Cardiac fibroblast (primary cell): Measurements from ENCODE around the gene SEMA3A.

Experiments used
- DNase-seq, 2 donors: peaks; one replicate each; pipeline versions ENCODE4 v3.0.0 to v3.0.0-alpha.2; 2010; ENCODE audit warnings: low read depth in 2 of 2
- H3K4me3 ChIP-seq, 2 donors: replicated peaks in 1 of 2; 1 replicate in 1 of 2; 2 replicates in 1 of 2; pipeline ENCODE4 v1.5.1; 2011; ENCODE audit warnings: low read depth in 2 of 2, low read length in 2 of 2, mild to moderate bottlenecking in 2 of 2, moderate library complexity in 1 of 2
- CTCF ChIP-seq: IDR thresholded peaks from one replicate; pipeline ENCODE4 v1.5.1; 2011; ENCODE audit warnings: low read depth, mild to moderate bottlenecking, low read length, inconsistent platforms

Gene SEMA3A

GRCh38 chr7:84199216-84199615, 4.6 kb upstream of the SEMA3A start:
- no peak overlapping the region for H3K4me3 ChIP-seq
- TF ChIP-seq CTCF, result no peak
- DNase-seq, result no peak

DNA sequence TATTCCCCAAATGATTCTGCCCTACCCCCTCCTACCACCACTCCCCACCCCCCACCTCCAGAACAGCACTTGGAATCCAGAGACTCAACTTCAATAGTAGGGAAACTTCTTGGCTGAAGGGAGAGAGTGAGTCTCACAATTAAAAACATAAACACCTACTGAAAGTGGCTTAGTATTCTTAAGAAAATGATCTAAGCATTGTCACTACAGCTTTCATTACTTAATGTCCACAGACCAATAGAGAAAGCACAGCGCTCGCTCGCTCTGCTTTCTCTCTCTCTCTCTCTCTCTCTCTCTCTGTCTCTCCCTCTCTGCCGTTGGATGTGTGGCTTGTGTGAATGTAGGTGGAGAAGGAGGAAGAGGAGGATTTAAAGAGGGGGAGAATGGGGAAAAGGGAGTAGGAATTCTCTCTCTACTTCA, 1.5 kb upstream of the SEMA3A start:
- H3K4me3 ChIP-seq, result peak overlapping the region; percentile 8 to 25
- DNase-seq, result peak; percentile 59 to 64

DNA sequence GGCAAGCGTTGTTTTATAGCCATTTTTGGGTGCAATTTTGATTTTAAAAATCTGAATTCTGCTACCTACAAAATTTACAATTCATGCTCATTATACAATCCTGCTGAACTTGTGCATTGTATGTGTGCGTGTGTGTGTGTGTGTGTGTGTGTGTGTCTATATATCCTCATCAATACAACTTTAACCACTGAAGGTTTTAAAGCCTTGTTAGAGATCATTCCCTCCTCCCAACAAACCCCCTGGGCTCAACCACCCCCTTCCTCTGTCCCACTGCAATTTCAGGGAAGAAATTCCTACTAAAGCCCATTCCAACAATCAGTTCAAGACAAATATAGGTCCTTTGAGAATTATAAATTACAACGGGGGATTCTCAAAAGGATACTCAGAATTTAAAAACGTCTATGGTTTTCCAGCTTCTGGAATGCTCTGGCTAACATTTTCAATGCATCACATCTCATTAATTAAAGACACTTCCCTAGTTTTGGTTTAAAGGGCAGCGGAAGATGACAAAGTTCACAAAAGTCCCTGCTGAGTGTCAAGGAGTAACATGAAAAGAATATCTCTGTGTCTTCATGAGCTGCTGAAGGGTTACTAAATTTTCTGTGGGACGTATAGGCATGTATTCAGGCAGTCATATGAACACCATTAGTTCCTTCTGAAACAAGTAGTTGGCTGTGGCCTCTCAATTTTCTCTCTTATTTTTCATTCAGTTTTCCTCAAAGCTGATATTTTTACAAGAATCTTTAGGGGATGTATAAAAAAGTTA, 889 bp upstream of the SEMA3A start:
- H3K4me3 ChIP-seq, result peak overlapping the region; percentile 55 to 57
- no peak for TF ChIP-seq CTCF
- no peak for DNase-seq

More for the DNA sequence above, 1.5 kb upstream of the SEMA3A start:
- TF ChIP-seq CTCF, result no peak

GRCh38 chr7:84193747-84194146, 842 bp downstream of the SEMA3A start:
- peak overlapping the region in 1 of 2 donors; percentile 55 for H3K4me3 ChIP-seq
- DNase-seq, result no peak
- TF ChIP-seq CTCF, result no peak

DNA sequence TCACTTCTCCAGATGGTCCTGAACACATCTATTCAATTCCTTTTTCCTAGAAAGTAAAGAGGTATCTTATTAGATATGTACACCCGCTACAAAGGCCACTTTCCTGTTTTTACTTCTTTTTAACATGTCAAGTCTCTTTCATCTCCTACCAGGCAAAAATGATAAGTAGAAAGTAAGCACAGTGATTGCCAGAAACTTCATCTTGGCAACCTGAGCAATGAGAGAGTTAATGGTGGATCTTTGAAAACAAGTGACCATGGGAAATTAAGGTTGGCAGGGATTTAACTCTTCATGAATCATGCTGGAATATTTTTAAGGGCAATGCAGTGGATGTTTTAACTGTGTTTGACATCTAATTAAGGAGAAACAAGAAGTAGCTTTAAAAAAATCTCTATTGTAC, 2.7 kb downstream of the SEMA3A start:
- TF ChIP-seq CTCF, result no peak
- DNase-seq, result peak in 1 of 2 donors; percentile 12

DNA sequence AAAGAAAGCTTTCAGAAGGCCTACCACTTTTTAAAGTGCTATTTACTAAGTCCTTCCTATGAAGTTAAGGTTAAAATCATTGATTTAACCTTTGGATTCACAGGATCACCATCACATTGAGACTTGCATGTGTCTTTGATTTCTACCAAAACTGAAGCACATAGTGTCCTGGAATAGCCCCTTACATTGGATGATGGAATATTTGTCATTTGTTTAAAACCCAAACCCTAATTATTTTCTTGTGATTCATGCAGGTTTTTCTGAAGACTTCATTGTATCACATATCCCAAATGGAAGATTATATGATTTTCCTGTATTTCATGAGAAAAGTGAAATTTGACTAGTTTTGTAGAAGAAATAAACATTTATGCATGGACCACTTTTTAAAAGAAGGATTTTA, 3.3 kb downstream of the SEMA3A start:
- no peak overlapping the region for H3K4me3 ChIP-seq
- DNase-seq, result no peak
- no peak for TF ChIP-seq CTCF

More for the DNA sequence above, 2.7 kb downstream of the SEMA3A start:
- H3K4me3 ChIP-seq, result no peak overlapping the region
